NCI-H748 (cell line): ENCODE results near the gene MUC5AC.

Experiments used
- DNase-seq: peaks from one replicate; lab custom pipeline; 2025; ENCODE audit not compliant: unreplicated experiment; lab: John Stamatoyannopoulos, UW

Gene MUC5AC

DNA sequence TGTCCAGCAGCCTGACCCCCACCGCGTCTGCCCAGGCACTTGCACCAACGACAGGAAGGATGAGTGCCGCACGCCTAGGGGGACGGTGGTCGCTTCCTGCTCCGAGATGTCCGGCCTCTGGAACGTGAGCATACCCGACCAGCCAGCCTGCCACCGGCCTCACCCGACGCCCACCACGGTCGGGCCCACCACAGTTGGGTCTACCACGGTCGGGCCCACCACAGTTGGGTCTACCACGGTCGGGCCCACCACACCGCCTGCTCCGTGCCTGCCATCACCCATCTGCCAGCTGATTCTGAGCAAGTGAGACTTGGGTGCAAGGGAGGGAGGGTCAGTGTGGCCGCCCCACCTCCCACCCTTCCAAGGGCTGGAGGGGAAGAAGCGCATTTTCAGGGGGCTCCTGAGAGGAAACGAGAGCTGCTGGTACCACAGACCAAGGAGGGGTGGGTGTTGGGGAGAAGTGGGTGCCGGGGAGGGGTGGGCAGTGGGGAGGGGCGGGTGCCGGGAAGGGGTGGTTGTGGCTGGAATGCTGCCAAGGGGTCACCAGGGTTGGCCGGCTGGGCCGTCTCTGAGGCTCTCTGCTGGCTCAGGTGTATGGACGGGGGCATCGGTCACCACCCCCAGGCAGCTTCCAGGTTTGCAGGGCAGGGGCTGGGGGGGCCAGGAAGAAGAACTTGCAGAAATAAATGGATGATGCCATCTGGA is 37.4 kb downstream of the MUC5AC start:
- no peak for DNase-seq

DNA sequence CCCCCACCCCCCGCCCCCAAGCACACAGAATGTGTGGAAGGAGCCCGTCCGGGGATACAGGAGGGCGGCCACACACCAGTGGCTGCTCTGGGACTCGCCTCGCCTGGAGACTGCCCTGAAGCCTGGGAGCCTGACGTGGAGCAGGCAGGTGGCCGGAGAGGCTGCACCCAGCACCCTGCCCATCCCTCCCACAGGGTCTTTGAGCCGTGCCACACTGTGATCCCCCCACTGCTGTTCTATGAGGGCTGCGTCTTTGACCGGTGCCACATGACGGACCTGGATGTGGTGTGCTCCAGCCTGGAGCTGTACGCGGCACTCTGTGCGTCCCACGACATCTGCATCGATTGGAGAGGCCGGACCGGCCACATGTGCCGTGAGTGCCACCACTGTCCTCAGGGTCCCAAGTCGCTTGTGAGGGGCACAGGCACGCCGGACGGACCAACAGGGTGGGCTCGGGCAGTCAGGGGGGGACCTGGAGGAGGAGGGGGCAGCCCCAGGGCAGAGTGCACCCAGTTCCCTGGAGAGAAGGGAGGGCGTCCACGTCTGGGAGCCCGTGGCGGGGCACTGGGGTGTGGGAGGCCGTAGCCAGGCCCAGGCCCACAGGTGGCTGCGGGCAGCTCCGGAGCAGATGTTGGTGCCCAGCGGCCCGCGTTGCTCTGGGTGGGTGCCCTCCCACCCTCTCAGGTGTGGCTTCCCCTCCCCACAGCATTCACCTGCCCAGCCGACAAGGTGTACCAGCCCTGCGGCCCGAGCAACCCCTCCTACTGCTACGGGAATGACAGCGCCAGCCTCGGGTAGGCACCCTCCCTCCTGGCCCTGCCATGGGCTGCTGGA is 38.1 kb downstream of the MUC5AC start:
- DNase-seq: no peak

DNA sequence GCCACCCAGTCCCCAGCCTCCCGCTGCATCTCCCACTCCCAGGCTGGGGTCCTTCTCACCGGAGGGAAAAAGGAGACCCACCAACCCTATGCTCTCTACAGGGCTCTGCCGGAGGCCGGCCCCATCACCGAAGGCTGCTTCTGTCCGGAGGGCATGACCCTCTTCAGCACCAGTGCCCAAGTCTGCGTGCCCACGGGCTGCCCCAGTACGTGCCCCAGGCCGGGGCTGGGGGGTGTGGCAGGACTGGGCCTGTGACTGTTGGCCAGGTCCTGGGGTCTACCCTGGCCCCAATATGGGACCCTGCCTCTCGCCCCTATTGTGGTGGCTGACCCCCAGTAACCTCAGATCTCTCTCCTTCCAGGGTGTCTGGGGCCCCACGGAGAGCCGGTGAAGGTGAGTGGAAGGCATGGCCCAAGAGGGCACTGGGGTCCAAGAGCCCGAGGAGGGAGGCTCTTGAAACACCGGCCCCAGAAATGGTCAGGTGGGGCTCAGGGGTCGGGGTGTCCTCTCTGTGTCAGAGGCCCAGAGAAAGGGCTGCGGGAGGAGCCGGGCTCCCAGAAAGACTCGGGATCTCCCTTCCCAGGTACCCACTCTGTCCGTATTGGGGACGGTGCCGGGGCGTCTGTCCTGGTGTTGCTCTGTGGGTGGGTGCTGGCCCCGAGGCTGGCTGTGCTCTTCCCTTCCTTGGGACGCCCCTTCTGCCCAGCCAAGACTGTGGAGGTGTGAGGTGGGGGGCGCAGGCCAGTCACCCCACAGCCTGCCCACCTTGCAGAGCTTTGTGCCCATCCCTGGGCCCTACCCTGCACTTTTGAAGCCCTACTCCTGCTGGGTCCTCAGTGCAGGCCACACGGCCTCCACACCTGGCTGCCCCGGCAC is 39.0 kb downstream of the MUC5AC start:
- DNase-seq: no peak

DNA sequence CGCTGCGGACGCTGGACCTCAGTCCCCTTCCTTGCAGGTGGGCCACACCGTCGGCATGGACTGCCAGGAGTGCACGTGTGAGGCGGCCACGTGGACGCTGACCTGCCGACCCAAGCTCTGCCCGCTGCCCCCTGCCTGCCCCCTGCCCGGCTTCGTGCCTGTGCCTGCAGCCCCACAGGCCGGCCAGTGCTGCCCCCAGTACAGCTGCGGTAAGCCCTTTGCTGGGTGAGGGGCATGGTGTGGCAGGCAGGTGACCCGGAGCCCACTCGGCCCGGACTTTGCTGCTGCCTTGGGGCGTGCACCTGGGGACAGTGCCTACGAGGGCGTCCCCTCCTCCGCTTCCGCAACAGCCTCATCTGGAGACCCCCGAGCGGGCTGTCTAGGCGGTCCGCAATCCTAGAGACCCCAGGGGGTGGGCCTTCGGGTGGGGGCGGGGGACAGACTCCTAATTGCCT is 39.7 kb downstream of the MUC5AC start:
- DNase-seq: no peak

DNA sequence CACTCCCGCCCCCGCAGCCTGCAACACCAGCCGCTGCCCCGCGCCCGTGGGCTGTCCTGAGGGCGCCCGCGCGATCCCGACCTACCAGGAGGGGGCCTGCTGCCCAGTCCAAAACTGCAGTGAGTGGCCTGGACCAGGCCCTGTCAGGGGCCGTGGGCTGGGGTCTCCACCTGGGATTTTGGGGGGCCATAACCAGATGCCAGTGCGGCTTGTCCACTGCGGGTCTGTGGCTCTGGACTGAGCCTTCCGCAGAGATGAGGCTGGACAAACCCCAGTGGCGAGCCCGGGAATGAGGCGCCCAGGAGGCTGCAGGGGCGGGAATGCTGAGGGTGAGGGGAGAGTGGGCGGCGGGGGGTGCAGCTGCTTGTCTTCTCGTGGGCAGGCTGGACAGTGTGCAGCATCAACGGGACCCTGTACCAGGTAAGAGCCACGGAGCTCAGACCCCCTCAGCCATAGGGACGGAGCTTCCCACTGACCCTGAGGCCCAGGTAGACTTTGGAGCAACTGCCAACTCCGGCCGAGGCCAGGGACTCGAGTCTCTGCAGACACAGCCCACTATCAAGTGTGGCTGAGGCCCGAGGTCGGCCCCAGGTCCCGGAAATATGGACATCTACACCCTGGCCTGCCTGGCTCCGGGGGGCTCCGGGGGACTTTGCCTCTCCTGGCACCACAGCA is 40.3 kb downstream of the MUC5AC start:
- DNase-seq: no peak

DNA sequence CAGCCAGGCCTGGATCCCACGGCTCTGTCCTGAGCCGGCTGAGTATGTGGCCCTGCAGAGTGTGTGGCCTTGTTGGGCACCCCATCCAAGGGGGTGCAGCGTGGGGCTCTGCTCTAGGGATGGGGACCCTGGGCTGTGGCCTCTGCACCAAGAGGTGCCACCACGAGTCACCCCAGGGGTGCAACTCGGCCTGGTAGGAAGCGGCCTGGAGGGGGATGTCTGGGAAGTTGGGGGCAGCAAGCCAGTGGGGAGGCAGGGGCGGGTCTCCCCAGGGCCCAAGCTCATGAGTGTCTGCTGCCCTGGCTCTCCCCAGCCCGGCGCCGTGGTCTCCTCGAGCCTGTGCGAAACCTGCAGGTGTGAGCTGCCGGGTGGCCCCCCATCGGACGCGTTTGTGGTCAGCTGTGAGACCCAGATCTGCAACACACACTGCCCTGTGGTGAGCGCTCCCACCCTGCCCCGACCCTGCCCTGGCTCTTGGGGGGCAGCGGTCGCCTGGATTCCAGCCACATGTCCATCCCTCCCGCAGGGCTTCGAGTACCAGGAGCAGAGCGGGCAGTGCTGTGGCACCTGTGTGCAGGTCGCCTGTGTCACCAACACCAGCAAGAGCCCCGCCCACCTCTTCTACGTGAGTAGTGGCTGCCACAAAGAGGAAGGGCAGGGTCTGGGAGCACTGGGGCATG is 40.9 kb downstream of the MUC5AC start:
- DNase-seq: peak; percentile 21

DNA sequence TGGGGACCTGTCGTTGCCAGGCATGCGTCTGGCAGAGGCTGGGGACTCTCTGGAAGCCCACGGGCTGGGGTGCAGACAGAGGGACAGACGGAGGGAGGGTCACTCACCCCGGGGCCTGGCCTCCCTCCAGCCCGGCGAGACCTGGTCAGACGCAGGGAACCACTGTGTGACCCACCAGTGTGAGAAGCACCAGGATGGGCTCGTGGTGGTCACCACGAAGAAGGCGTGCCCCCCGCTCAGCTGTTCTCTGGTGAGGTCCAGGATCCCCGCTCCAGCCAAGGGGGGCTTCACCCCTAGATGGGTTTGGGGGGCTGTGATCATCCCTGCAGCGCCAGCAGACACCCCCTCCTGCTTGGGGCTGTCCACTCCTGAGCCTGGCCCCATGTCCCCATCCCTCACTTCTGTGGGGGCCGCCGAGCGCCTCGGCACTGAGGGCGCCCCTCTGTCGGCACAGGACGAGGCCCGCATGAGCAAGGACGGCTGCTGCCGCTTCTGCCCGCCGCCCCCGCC is 41.5 kb downstream of the MUC5AC start:
- DNase-seq: no peak

DNA sequence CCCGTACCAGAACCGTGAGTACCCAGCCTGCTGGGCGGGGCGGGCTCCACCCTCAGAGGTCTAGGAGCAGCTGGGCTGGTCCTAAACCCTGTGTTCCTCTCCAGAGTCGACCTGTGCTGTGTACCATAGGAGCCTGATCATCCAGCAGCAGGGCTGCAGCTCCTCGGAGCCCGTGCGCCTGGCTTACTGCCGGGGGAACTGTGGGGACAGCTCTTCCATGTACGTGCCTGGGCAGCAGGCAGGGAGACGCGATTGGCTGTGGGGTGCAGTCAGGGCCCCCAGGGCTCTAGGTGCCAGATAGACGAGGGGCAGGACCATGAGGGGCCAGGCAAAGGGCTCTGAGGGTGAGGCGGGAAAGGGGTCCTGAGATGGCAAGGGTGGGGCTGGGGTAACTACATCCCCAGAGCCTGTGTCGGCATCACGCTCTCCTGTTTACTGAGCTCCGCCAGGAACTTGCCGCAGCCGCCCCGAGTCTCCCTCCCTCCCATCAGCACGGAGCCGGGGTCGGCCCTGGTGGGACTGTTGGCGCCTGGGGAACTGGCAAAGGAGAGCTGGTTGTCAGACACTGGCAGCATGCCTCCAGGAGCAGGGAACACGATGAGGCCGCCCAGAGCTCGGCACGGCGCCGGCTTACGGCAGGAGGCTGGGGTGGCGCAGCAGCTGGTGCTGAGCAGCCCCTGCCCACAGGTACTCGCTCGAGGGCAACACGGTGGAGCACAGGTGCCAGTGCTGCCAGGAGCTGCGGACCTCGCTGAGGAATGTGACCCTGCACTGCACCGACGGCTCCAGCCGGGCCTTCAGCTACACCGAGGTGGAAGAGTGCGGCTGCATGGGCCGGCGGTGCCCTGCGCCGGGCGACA is 42.2 kb downstream of the MUC5AC start:
- no peak for DNase-seq

DNA sequence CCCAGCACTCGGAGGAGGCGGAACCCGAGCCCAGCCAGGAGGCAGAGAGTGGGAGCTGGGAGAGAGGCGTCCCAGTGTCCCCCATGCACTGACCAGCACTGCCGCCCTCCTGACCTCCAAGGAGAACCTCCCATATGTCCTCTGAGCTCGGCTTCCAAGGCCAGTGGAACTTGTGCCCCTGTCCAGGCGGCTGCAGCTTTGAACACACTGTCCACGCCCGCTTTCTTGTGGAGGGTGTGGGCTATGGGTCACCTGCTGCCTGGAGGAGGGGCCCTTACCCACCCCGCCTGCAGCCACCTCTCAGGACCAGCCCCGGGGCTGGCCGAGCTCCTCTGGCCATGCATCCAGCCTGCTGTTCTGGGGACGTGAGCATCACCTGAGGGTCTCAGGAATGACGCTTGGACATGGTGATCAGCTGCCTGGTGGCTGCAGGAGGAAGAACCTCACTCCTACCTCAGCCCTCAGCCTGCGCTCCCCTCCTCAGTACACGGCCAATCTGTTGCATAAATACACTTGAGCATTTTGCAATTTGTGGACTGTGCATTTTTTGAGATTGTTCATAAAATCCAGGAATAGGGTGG is 42.9 kb downstream of the MUC5AC start:
- no peak for DNase-seq

DNA sequence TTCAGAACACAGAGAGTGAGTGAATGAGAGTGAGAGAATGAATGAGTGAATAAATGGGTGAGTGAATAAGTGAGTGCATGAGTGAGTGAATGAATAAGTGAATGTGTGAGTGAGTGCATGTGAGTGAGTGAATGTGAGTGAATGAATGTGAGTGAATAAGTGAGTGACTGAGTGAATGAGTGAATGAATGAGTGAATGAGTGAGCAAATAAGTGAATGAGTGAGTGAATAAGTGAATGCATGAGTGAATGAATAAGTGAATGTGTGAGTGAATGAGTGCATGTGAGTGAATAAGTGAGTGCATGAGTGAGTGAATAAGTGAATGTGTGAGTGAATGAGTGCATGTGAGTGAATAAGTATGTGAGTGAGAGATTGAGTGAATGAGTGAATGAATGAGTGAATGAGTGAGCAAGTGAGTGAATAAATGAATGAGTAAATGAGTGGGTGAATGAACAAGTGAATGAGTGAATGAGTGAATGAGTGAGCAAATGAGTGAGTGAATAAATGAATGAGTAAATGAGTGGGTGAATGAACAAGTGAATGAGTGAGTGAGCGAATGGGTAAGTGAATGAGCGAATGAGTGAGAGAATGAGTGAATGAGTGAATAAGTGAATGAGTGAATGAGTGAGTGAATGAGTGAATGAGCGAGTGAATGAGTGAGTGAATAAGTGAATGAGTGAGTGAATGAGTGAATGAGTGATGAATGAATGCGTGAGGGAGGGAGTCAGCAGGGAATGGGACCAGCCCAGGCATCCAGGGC is 43.8 kb downstream of the MUC5AC start:
- no peak for DNase-seq

DNA sequence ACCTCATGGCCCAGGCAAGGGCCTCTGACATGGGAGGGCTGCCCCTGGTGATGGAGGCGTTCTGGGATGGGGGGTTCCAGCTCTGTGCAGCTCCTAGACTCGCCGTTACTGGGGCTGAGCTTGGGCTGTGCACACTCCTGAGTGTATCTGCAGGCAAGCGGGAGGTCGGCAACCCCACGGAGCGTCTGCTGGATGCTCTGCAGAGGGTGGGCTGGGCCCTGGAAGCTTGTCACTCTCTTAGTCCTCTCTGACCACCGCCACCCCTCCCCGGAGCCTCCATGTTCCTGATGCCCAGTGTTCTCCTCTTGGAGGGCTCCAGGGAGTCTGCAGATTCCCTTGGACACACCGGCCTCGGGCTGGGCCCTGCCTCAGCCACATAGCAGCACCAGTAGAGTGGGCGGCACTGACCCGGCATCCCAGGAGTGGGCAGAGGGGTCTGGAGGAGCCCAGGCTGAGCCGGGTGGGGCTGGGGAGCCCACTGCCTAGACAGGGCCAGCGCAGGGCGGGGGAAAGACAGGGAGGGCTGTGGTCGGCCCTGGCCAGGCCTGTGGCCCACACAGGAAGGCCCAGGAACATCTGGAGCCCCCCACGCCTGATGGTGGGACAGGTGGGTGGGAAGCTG is 44.5 kb downstream of the MUC5AC start:
- no peak for DNase-seq

DNA sequence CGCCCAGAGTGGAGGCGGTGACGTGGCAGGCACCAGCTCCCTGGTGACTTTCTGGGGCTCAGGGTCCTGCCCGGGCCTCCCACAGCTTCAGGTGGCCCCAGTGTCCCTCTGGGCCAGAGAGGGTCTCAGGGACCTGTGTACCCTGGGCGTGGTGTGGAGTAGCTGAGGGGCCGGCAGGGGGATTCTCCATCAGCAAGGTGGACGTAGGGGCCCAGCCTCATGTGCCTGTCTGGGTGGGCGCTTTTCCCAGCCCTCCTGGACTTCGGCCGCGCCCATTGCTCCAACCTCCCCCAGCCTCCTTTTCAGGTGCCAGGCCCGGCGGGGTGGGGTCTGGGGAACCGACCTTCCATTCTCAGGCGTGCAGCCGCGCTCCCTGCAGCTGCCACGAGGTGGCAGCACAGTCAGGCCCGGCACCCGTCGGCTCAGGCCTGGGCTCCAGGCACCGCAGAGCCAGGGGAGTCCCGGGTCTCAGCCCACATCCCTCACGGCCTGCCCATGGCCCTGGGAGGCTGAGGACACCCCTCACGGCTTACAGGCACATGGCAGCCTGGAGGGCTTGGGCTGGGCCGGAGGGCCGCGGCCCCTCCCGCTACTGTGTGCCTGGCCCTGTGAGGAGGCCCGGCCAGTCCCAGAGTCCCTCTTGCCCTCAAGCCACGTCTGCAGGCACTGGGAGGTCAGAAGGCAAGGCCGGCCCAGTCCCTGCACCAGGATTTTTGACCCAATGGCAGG is 45.2 kb downstream of the MUC5AC start:
- peak; percentile 64 for DNase-seq

DNA sequence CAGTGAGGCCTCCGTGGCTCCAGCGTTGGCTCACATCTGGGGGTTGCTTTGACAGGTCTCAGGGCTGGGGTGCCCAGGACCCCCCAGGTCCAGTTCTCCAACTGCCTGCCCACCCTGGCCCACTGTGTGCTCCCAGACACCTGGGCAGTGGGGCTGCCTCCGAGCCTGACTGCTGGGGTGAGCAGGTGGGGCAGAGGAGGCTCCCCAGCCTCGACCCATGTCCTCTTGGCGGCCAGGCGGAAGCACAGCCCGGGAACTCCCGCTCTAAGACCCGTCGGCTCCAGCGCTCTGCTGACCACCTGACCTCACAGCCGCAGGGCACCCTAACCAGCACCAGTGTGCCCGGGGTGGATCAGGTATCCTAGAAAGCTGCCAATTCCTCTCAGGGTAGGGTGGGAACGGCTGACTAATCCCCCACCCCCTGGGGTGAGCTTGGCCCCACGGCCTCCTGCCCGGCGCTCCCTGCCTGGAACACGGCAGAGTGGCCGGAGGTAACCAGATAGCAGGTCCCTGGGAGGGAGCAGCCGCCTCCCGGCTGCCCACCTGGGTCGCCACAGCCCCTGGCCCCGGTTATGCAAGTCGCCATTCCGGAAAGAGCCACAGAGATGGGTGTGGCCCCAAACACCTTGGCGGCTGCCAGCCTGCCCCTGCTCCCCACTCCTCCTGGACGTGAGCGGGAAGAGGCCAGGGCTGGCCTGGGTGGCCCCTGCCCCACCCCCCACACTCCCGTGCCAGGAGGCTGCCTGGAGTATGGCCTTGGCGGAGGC is 45.9 kb downstream of the MUC5AC start:
- DNase-seq: no peak

DNA sequence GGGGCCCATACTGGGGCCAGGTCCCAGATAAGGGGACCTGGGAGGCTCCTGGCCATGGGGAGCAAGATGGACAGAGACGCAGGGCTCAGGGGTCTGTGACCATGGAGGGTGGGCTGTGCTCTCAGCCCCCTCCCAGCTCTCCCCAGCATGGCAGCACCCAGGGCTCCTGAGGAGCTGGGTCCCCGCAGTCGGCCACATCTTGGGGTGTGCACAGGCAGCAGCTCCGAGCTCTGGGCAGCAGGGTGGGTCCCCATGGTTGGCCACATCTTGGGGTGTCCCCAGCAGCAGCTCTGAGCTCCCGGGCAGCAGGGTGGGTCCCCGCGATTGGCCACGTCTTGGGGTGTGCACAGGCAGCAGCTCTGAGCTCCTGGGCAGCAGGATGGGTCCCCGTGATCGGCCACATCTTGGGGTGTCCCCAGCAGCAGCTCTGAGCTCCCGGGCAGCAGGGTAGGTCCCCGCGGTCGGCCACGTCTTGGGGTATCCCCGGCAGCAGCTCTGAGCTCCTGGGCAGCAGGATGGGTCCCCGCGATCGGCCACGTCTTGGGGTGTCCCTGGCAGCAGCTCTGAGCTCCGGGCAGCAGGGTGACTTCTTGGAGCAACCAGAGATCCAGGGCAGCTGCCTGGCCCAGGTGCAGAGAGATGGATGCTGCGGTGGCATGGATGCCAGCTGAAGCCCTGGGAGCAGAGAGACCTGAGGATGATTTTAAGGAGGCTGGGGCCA is 46.8 kb downstream of the MUC5AC start:
- DNase-seq: no peak

DNA sequence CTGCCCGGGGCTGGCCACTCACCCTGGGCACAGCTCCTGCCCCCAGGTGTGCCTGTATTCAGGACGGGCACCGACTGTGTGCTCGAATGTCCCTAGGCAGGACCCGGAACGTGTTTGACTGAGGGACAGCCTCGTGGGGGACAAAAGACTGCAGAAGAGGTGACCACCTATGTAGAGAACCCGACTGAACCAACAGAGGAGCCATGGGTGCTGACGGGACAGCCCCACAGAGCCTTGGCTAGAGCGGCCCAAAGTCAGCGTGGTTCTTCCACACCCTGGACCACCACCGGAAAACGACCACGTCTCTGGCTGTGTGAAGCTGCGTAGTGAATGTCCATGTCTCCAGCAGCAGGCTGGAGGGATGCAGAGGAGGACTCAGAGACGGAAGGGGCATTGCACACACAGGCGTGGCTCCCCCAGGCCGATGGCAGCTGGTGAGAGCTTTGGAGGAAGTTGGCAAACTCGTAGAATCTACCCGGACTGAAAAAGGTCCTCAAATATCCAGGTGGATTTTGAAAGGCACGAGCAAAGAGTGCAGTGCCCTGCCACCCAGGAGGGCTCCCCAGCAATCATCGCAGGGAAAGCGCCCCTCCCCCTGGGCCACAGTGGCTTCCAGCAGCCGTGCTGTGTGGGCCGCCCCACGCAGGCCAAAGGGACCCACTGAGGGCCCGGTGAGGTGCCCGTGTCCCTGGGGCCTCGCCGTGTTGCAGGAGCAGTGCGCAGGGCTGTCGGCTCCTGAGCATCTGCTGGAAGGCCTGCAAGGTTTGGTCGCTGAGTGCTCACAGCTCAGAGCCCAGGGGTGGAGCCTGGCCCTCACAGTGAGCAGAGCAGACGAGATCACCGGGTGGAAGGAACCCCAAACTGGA is 47.6 kb downstream of the MUC5AC start:
- DNase-seq: no peak
